ENCODE data around the gene HLA-DMB.

- no peak for TF ChIP-seq EZH2 (IDR thresholded peaks at IDR 0.05; ENCODE audit: borderline replicate concordance, low read depth, low read length, poor library complexity, severe bottlenecking)
- TF ChIP-seq, protein P1, sequence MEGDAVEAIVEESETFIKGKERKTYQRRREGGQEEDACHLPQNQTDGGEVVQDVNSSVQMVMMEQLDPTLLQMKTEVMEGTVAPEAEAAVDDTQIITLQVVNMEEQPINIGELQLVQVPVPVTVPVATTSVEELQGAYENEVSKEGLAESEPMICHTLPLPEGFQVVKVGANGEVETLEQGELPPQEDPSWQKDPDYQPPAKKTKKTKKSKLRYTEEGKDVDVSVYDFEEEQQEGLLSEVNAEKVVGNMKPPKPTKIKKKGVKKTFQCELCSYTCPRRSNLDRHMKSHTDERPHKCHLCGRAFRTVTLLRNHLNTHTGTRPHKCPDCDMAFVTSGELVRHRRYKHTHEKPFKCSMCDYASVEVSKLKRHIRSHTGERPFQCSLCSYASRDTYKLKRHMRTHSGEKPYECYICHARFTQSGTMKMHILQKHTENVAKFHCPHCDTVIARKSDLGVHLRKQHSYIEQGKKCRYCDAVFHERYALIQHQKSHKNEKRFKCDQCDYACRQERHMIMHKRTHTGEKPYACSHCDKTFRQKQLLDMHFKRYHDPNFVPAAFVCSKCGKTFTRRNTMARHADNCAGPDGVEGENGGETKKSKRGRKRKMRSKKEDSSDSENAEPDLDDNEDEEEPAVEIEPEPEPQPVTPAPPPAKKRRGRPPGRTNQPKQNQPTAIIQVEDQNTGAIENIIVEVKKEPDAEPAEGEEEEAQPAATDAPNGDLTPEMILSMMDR (conservative IDR thresholded peaks at IDR 0.05; ENCODE audit: low read depth, low read length): no peak
Observed at GRCh38 chr6:32940656-32941213, at the start of gene HLA-DMB.
